IPS-NIHi7 (cell line): Measurements from ENCODE around the gene FADS3.

ENCODE experiments used
- DNase-seq: peaks from one replicate; pipeline ENCODE4 v3.0.0; 2012; ENCODE audit warnings: mixed read lengths; ENCODE audit errors: extremely low spot score

The FADS3 gene

GRCh38 chr11:61891331-61892084 is at the start of gene FADS3:
FADS3 (minus strand) TSS chr11:61891545; CDS start chr11:61891381, 164 bp downstream.
- DNase-seq = peak; percentile 91

GRCh38 chr11:61940466-61940865 is 49.1 kb upstream of the FADS3 start:
- no peak for DNase-seq

- no peak for DNase-seq
These were observed 44.5 kb upstream of the FADS3 start for GRCh38 chr11:61935861-61936260.

GRCh38 chr11:61930933-61931332 is 39.6 kb upstream of the FADS3 start:
- peak; percentile 4 for DNase-seq

GRCh38 chr11:61928606-61929005 is 37.3 kb upstream of the FADS3 start:
- no peak for DNase-seq

- no peak for DNase-seq
These were observed 36.2 kb upstream of the FADS3 start for GRCh38 chr11:61927501-61927900.

GRCh38 chr11:61926235-61926634 is 34.9 kb upstream of the FADS3 start:
- no peak for DNase-seq

- no peak for DNase-seq
These were observed 34.4 kb upstream of the FADS3 start for GRCh38 chr11:61925736-61926135.

- peak; percentile 6 for DNase-seq
These were observed 32.7 kb upstream of the FADS3 start for GRCh38 chr11:61924064-61924455.

GRCh38 chr11:61923166-61924063 is 32.1 kb upstream of the FADS3 start:
- DNase-seq = peak; percentile 68

GRCh38 chr11:61922539-61922938 is 31.2 kb upstream of the FADS3 start:
- peak; percentile 31 for DNase-seq

GRCh38 chr11:61921446-61921845 is 30.1 kb upstream of the FADS3 start:
- DNase-seq = peak; percentile 3

- peak; percentile 10 for DNase-seq
These were observed 28.6 kb upstream of the FADS3 start for GRCh38 chr11:61919705-61920631.

- peak; percentile 6 for DNase-seq
These were observed 27.8 kb upstream of the FADS3 start for GRCh38 chr11:61918938-61919704.

- DNase-seq = peak; percentile 8
These were observed 27.0 kb upstream of the FADS3 start for GRCh38 chr11:61918251-61918937.

- peak; percentile 90 for DNase-seq
These were observed 26.2 kb upstream of the FADS3 start, which contains the start of gene RAB3IL1 for GRCh38 chr11:61917334-61918109. RAB3IL1 (minus strand) TSS chr11:61917566; CDS start chr11:61917367, 199 bp downstream.

- no peak for DNase-seq
These were observed 25.5 kb upstream of the FADS3 start for GRCh38 chr11:61916737-61917333.

- no peak for DNase-seq
These were observed 23.3 kb upstream of the FADS3 start for GRCh38 chr11:61914471-61915171.
